Bronchial epithelial cell (primary cell): ENCODE data around the gene PON3. TPM values are rescaled to one million over a fixed set of nuclear protein-coding genes. Genes with fewer than 3 reads are reported as not detected.

Source experiments
- DNase-seq: peaks from one replicate; pipeline ENCODE4 v3.0.0-alpha.2; 2010; ENCODE audit warnings: low read depth
- FAIRE-seq: peaks from 2 replicates; lab custom pipeline; 2011; peaks lifted over from hg19 to GRCh38; lab: Jason Lieb, UNC
- H3K27me3 ChIP-seq: 2 replicates; pipeline ENCODE4 v1.5.1; 2011; ENCODE audit warnings: low read length; ENCODE audit not compliant: control insufficient read depth, insufficient read depth
- H3K36me3 ChIP-seq: 2 replicates; pipeline ENCODE4 v1.5.1; 2011; ENCODE audit warnings: low read length; ENCODE audit not compliant: control insufficient read depth, insufficient read depth
- H3K4me3 ChIP-seq: 2 replicates; pipeline ENCODE4 v1.5.1; 2011; ENCODE audit warnings: mild to moderate bottlenecking, low read depth, low read length, control low read depth
- total RNA-seq: library from RNA; depleted of rRNA; stranded (reverse); fragments of >200 nt; gene quantifications from 2 replicates; pipeline ENCODE4 v1.2.1, GENCODE V29; 2014
- TF ChIP-seq, protein P1 (sequence below): IDR thresholded peaks from 2 replicates; pipeline ENCODE4 v1.5.1; 2011; ENCODE audit warnings: mild to moderate bottlenecking, moderate library complexity, low read length, control low read depth, inconsistent platforms; ENCODE audit not compliant: insufficient read depth, severe bottlenecking

The PON3 gene
- total RNA-seq, 1 donor from 2014 or later = 1.3 TPM

DNA sequence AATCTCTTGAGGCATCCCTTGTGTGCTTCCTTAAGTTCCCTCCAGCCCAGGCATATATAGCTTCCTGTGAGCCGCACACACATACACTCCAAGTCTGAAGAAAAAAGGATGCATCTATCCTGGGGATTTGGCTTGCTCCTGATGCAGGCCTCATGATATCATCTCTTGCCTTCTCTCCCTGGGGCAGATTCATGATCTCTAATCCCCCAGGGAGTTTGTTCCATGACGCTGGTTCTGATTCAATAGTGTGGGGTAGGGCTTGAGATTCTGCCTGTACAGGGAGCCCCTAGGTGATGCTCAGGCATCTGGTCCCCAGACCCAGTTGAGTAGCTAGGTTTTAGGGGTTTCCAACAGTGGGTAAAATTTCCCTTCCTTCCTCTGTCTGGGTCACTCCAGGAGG, 73.3 kb downstream of the PON3 start:
- Histone ChIP-seq H3K27me3 (peaks cover 7% of the 10 kb centered on the region), H3K36me3 (no peaks in the 10 kb centered on the region), H3K4me3 (no peak overlapping the region)
- no peak for DNase-seq
- TF ChIP-seq, protein P1, sequence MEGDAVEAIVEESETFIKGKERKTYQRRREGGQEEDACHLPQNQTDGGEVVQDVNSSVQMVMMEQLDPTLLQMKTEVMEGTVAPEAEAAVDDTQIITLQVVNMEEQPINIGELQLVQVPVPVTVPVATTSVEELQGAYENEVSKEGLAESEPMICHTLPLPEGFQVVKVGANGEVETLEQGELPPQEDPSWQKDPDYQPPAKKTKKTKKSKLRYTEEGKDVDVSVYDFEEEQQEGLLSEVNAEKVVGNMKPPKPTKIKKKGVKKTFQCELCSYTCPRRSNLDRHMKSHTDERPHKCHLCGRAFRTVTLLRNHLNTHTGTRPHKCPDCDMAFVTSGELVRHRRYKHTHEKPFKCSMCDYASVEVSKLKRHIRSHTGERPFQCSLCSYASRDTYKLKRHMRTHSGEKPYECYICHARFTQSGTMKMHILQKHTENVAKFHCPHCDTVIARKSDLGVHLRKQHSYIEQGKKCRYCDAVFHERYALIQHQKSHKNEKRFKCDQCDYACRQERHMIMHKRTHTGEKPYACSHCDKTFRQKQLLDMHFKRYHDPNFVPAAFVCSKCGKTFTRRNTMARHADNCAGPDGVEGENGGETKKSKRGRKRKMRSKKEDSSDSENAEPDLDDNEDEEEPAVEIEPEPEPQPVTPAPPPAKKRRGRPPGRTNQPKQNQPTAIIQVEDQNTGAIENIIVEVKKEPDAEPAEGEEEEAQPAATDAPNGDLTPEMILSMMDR = no peak
- no peak for FAIRE-seq

DNA sequence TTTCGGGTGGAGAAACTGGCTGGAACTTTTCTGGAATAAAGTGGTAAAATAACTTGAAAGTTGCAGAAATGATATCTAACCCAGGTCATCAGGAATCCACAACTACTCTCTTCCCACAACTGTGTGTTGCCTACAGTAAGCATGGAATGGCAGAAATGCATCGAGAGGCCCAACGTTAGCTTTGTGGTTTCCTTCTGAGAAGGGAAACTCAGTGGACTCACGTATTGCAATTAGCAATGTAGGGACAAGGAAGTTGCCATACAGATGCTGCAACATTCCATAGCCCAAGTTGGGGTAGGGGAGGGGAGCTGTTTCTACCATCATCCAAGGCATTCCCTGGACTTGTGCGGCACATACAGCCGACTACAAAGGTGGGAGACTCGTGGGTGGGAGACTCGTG, 73.8 kb downstream of the PON3 start:
- no peaks in the 10 kb centered on the region for H3K36me3 ChIP-seq
- H3K27me3 ChIP-seq = peaks cover 7% of the 10 kb centered on the region
- TF ChIP-seq, protein P1 = no peak
- DNase-seq (no peak), FAIRE-seq (no peak)
- no peak overlapping the region for H3K4me3 ChIP-seq

DNA sequence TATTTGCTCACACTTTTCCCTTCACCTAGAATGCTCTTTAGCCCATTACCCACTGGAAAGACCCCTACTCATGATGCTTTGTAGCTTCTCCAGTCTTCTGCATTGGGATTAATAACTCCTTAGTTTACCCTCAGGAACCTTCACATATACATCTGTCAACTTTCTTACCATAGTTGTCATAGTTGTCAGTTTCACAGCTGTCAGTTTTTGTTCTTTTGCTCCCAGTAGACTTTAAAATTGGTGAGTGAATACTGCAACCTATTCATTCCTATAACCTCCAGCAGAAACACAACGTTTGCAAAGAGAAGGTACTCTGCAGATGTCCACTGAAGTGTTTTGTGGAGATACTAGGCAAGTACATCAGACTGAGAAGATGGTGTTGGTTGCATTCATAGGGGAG, 74.5 kb downstream of the PON3 start:
- Histone ChIP-seq H3K4me3 (no peak overlapping the region), H3K27me3 (peaks cover 7% of the 10 kb centered on the region), H3K36me3 (no peaks in the 10 kb centered on the region)
- TF ChIP-seq, protein P1 = no peak
- no peak for DNase-seq
- no peak for FAIRE-seq

DNA sequence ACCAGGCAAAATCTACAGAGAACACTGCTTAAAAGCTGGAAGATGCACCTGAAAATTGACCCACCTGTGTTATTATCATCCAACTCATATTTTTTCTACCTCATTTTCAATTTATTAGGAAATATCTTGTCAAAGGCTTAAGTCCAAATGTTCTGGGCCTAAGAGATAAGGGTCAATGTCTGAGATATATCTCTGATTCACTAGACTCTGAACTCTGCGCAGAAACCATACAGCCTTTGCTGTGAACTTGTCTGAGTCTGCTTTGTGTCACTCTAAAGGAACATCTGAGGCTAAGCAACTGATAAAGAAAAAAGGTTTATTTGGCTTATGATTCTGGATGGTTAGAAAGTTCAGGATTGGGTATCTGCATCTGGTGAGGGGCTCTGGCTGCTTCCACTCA, 75.5 kb downstream of the PON3 start:
- FAIRE-seq (no peak), DNase-seq (no peak)
- Histone ChIP-seq H3K36me3 (no peaks in the 10 kb centered on the region), H3K4me3 (no peak overlapping the region), H3K27me3 (peaks cover 7% of the 10 kb centered on the region)
- TF ChIP-seq, protein P1 = no peak

DNA sequence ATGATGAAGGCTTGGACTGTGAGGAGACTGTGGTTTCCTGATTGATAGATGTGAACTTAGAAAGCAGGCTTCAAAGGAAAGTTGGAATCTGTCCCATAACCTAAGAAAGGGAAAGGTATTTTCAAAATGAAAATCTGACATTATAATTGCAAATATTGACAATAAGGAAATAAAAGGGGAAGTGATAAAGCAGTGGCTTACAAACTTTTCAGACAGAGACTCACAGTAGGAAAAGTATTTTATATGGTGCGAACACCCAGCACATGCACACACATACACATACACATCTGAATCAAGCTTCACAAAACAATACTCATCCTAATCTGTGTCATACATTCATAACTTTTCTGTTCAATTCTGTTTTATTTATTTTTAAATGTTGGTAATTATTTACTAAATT, 76.6 kb downstream of the PON3 start:
- TF ChIP-seq, protein P1 = no peak
- no peak for DNase-seq
- Histone ChIP-seq H3K4me3 (no peak overlapping the region), H3K36me3 (no peaks in the 10 kb centered on the region), H3K27me3 (peaks cover 5% of the 10 kb centered on the region)
- FAIRE-seq = no peak

DNA sequence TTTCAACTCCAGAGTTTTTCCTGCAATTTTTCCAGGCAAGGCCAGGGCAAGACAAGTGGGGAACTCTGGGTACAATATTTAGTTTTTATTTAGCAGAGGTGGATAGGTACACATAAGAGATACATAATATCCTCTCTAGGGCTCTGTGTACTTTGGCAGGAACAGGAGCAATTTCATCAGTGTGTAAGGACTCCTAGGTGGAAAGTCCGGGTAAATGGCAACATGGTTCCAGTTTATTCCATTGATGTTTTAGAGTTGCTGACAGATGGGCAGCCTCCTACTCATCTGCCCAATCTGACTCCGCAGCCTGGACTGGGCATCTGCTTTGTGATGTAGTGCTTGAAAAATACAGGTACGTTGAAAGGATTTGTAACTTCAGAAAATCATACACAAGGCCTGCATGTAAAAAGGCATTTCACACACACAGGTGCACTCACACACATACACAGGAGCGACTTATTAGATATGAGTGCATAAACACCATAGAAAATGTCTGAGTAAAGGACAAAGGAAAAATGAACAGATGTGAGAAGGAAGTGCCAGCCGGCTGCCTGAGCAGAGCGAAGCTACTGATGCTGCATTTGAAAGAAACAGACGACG, 77.6 kb downstream of the PON3 start:
- FAIRE-seq (no peak), DNase-seq (no peak)
- no peaks in the 10 kb centered on the region for H3K27me3 ChIP-seq
- H3K4me3 ChIP-seq = no peak overlapping the region
- TF ChIP-seq, protein P1 = no peak
- no peaks in the 10 kb centered on the region for H3K36me3 ChIP-seq
